ENCODE results near the gene ATF6. TPM values are rescaled to one million over a fixed set of nuclear protein-coding genes. Genes with fewer than 3 reads are reported as not detected.

Gene ATF6
- polyA plus RNA-seq, 2 donors: 2.5 to 6.5 TPM

DNA sequence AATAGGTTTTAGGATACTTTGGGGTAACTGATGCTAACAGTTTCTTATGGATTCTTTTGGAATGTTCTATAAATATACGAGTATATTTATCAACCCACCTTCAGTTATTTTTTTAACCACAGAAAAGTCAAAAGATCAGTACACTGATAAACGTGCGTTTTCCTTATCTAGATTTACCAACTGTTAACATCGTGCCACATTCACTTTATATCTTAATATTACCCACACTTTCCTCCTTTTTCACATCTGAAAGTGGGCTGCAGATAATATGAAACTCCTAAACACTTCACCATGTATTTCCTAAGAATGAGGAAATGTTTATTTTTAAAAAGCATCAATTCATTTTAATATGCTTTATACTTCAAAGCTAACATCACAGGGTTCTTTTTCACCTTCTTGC, 7.7 kb downstream of the ATF6 start:
- Histone ChIP-seq H3K27me3 (ENCODE audit: control insufficient read depth in 1 of 2, insufficient read depth in 2 of 2, low read length in 2 of 2) (no peaks in the 10 kb centered on the region), H3K27ac (ENCODE audit: low read depth in 2 of 2, low read length in 1 of 2) (no peak overlapping the region), H3K9me3 (ENCODE audit: control insufficient read depth in 2 of 2, insufficient read depth in 1 of 2, low read depth in 1 of 2, low read length in 1 of 2) (no peaks in the 10 kb centered on the region), H3K4me1 (ENCODE audit: control insufficient read depth in 2 of 2, insufficient read depth in 2 of 2, low read length in 1 of 2) (no peaks in the 10 kb centered on the region), H3K36me3 (ENCODE audit: control insufficient read depth in 2 of 2, insufficient read depth in 2 of 2, low read length in 1 of 2) (no peaks in the 10 kb centered on the region), H3K4me3 (ENCODE audit: low read depth in 1 of 2, low read length in 2 of 2) (no peak overlapping the region)
- WGBS, 2 donors: 69 to 71% methylated on average over 4 of the region's 4 CpGs

DNA sequence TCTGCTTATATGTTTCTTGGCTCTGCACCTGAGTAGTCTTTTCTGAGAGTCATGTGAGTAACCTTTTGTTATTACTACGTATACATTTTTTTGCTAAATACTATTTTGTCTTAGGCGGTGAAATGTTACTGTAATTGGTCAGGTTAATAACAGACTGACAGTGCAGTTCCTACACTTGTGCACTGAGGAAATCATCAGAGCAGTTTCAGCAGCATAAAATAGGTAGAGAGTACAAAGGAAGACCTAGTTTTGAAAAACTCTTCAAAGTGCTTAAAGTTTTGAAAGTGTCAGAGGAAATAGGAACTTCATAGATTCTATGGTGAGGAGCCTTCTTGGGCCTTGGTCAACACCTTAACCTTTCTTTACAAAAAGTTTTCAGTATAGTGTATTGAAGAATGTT, 11.1 kb downstream of the ATF6 start:
- 87 to 89% methylated on average over 2 of the region's 2 CpGs for WGBS, 2 donors
- Histone ChIP-seq H3K36me3 (ENCODE audit: control insufficient read depth in 2 of 2, insufficient read depth in 2 of 2, low read length in 1 of 2) (no peaks in the 10 kb centered on the region), H3K27ac (ENCODE audit: low read depth in 2 of 2, low read length in 1 of 2) (no peak overlapping the region)

DNA sequence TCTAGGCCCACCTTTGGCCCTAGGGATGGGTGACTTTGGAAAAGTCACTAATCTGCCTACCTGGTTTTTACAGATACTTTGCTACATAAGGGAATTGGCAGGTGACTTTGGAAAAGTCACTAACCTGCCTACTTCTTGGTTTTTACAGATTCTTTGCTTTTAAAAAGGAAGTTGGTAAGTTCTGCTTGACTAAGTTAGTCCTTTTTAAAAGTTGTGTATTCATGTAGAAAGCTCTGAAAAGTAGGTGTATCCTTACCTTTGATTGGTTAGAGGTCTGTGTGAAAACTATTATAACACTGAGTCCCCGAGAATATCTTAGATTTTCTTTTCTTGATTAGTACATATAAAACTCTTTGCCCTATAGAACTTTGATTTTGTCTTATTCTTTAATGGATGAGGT, 12.4 kb downstream of the ATF6 start:
- Histone ChIP-seq H3K27ac (ENCODE audit: low read depth in 2 of 2, low read length in 1 of 2) (no peak overlapping the region), H3K4me3 (ENCODE audit: low read depth in 1 of 2, low read length in 2 of 2) (no peak overlapping the region), H3K36me3 (ENCODE audit: control insufficient read depth in 2 of 2, insufficient read depth in 2 of 2, low read length in 1 of 2) (no peaks in the 10 kb centered on the region), H3K4me1 (ENCODE audit: control insufficient read depth in 2 of 2, insufficient read depth in 2 of 2, low read length in 1 of 2) (no peaks in the 10 kb centered on the region), H3K27me3 (ENCODE audit: control insufficient read depth in 1 of 2, insufficient read depth in 2 of 2, low read length in 2 of 2) (no peaks in the 10 kb centered on the region), H3K9me3 (ENCODE audit: control insufficient read depth in 2 of 2, insufficient read depth in 1 of 2, low read depth in 1 of 2, low read length in 1 of 2) (no peaks in the 10 kb centered on the region)
- 90 to 96% methylated on average over 1 of the region's 1 CpG for WGBS, 2 donors

More for the DNA sequence above, 11.1 kb downstream of the ATF6 start:
- no peak overlapping the region for H3K4me3 ChIP-seq (ENCODE audit: low read depth in 1 of 2, low read length in 2 of 2)
- H3K27me3 ChIP-seq (ENCODE audit: control insufficient read depth in 1 of 2, insufficient read depth in 2 of 2, low read length in 2 of 2): no peaks in the 10 kb centered on the region
- H3K4me1 ChIP-seq (ENCODE audit: control insufficient read depth in 2 of 2, insufficient read depth in 2 of 2, low read length in 1 of 2): no peaks in the 10 kb centered on the region
- H3K9me3 ChIP-seq (ENCODE audit: control insufficient read depth in 2 of 2, insufficient read depth in 1 of 2, low read depth in 1 of 2, low read length in 1 of 2): no peaks in the 10 kb centered on the region

DNA sequence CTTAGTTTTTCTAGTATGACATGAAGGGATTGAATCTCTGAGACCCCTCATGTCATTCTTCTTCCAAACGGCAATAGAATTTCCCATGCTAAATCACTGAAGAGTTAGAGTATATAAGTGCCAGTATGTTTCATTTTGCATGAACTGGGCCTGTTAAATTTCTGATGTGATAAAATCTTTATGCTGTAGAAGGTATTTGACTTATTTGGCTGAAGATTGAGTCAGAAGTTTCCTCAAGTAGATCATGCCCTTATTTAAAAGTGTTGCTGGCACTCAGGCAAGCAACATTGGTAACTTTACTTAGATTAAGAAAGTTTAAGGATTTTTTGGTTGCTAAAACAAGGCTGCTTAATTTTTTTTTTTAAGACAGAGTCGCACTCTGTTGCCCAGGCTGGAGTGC, 13.3 kb downstream of the ATF6 start:
- Histone ChIP-seq H3K9me3 (ENCODE audit: control insufficient read depth in 2 of 2, insufficient read depth in 1 of 2, low read depth in 1 of 2, low read length in 1 of 2) (no peaks in the 10 kb centered on the region), H3K4me1 (ENCODE audit: control insufficient read depth in 2 of 2, insufficient read depth in 2 of 2, low read length in 1 of 2) (no peaks in the 10 kb centered on the region), H3K4me3 (ENCODE audit: low read depth in 1 of 2, low read length in 2 of 2) (no peak overlapping the region), H3K36me3 (ENCODE audit: control insufficient read depth in 2 of 2, insufficient read depth in 2 of 2, low read length in 1 of 2) (no peaks in the 10 kb centered on the region), H3K27me3 (ENCODE audit: control insufficient read depth in 1 of 2, insufficient read depth in 2 of 2, low read length in 2 of 2) (no peaks in the 10 kb centered on the region), H3K27ac (ENCODE audit: low read depth in 2 of 2, low read length in 1 of 2) (no peak overlapping the region)
- whole genome bisulfite sequencing, 2 donors: 89 to 91% methylated on average over 2 of the region's 2 CpGs

DNA sequence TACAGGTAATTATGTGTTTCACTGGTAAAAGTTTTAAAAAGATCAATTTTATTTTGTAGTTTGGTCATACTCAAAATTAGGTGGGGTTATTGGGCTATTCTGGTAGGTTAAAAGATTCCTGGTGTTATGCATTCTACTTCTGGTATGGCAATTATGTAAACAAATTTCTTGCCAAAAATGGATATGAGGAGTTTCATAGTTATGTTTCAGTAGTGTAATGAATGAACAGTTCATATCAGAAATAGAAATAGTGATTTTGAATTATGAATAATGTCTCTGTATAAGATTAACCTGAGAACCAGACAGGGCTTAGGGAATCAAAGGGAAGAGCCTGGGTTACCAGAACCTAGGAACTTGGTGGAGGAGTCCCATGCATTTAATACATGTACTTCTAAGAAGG, 15.9 kb downstream of the ATF6 start:
- H3K4me1 ChIP-seq (ENCODE audit: control insufficient read depth in 2 of 2, insufficient read depth in 2 of 2, low read length in 1 of 2): no peaks in the 10 kb centered on the region
- H3K36me3 ChIP-seq (ENCODE audit: control insufficient read depth in 2 of 2, insufficient read depth in 2 of 2, low read length in 1 of 2): no peaks in the 10 kb centered on the region
- no peak overlapping the region for H3K4me3 ChIP-seq (ENCODE audit: low read depth in 1 of 2, low read length in 2 of 2)
- H3K27me3 ChIP-seq (ENCODE audit: control insufficient read depth in 1 of 2, insufficient read depth in 2 of 2, low read length in 2 of 2): no peaks in the 10 kb centered on the region
- H3K9me3 ChIP-seq (ENCODE audit: control insufficient read depth in 2 of 2, insufficient read depth in 1 of 2, low read depth in 1 of 2, low read length in 1 of 2): no peaks in the 10 kb centered on the region
- no peak overlapping the region for H3K27ac ChIP-seq (ENCODE audit: low read depth in 2 of 2, low read length in 1 of 2)

DNA sequence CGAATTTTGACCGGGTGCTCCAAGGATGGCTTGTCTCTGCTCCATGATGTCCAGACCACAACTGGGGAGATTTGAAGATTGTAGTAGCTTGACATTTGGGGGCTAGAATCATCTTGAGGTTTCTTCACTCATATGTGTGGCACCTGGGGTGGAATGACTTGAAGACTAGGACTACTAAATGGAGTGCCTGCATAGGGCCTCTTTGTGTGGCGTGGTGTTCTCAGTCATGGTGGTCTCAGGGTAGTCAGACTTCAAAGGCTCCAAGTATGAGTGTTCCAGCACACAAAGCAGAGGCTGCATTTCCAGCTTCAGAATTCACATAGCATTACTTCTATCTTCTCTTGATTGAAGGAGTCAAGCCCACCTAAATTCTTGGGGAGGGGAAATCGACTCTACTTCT, 16.8 kb downstream of the ATF6 start:
- no peak overlapping the region for H3K27ac ChIP-seq (ENCODE audit: low read depth in 2 of 2, low read length in 1 of 2)
- no peaks in the 10 kb centered on the region for H3K27me3 ChIP-seq (ENCODE audit: control insufficient read depth in 1 of 2, insufficient read depth in 2 of 2, low read length in 2 of 2)
- H3K4me1 ChIP-seq (ENCODE audit: control insufficient read depth in 2 of 2, insufficient read depth in 2 of 2, low read length in 1 of 2): no peaks in the 10 kb centered on the region
- H3K4me3 ChIP-seq (ENCODE audit: low read depth in 1 of 2, low read length in 2 of 2): no peak overlapping the region
- no peaks in the 10 kb centered on the region for H3K9me3 ChIP-seq (ENCODE audit: control insufficient read depth in 2 of 2, insufficient read depth in 1 of 2, low read depth in 1 of 2, low read length in 1 of 2)
- H3K36me3 ChIP-seq (ENCODE audit: control insufficient read depth in 2 of 2, insufficient read depth in 2 of 2, low read length in 1 of 2): peaks cover 0 to 2% of the 10 kb centered on the region in 2 donors
- 96 to 97% methylated on average over 4 of the region's 4 CpGs for WGBS, 2 donors

DNA sequence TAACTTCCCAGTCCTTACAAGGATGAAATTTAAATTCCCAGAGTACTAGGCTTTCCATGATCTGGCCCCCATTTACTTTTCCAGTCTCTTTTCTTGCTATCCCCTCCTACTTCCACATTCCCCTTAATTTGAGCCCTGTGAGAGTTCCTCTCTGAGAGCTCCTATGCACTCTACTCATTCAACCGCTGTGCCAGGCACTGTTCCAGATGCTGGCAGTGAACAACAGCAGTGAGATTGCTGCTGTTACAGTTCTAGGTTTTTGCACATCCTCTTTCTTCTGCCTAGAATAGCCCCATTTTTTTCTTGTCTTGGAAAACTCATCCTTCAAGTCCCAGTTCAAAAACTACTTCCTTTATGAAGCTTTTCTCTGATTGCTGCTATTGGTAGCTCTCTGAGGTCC, 18.8 kb downstream of the ATF6 start:
- WGBS, 2 donors: 80 to 91% methylated on average over 1 of the region's 1 CpG
- H3K27me3 ChIP-seq (ENCODE audit: control insufficient read depth in 1 of 2, insufficient read depth in 2 of 2, low read length in 2 of 2): no peaks in the 10 kb centered on the region
- H3K4me1 ChIP-seq (ENCODE audit: control insufficient read depth in 2 of 2, insufficient read depth in 2 of 2, low read length in 1 of 2): no peaks in the 10 kb centered on the region
- H3K4me3 ChIP-seq (ENCODE audit: low read depth in 1 of 2, low read length in 2 of 2): no peak overlapping the region
- peaks cover 0 to 2% of the 10 kb centered on the region in 2 donors for H3K36me3 ChIP-seq (ENCODE audit: control insufficient read depth in 2 of 2, insufficient read depth in 2 of 2, low read length in 1 of 2)
- H3K9me3 ChIP-seq (ENCODE audit: control insufficient read depth in 2 of 2, insufficient read depth in 1 of 2, low read depth in 1 of 2, low read length in 1 of 2): no peaks in the 10 kb centered on the region
- no peak overlapping the region for H3K27ac ChIP-seq (ENCODE audit: low read depth in 2 of 2, low read length in 1 of 2)

DNA sequence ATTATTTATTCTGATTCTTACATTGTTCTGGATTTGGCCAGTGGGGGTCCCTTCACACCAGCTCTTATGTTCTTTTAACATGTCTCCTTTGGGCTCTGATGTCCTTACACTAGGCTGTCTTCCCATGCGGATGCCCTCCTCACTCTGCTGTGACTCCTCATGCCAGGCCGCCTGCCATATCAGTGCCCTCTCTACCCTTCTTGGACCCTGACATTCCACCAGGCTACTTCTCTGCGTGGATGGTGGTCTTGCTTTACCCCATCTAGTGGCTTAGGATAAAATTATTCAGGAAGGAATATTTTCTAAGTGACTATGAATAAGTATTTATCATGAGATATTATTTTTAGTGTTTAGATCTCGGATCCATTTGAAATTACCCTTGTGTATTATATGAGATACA, 21.2 kb downstream of the ATF6 start:
- H3K4me3 ChIP-seq (ENCODE audit: low read depth in 1 of 2, low read length in 2 of 2): no peak overlapping the region
- no peaks in the 10 kb centered on the region for H3K9me3 ChIP-seq (ENCODE audit: control insufficient read depth in 2 of 2, insufficient read depth in 1 of 2, low read depth in 1 of 2, low read length in 1 of 2)
- no peak overlapping the region for H3K27ac ChIP-seq (ENCODE audit: low read depth in 2 of 2, low read length in 1 of 2)
- no peaks in the 10 kb centered on the region for H3K27me3 ChIP-seq (ENCODE audit: control insufficient read depth in 1 of 2, insufficient read depth in 2 of 2, low read length in 2 of 2)
- WGBS, 2 donors: 83 to 84% methylated on average over 4 of the region's 4 CpGs
- peaks cover under 1 to 2% of the 10 kb centered on the region in 2 donors for H3K36me3 ChIP-seq (ENCODE audit: control insufficient read depth in 2 of 2, insufficient read depth in 2 of 2, low read length in 1 of 2)
- no peaks in the 10 kb centered on the region for H3K4me1 ChIP-seq (ENCODE audit: control insufficient read depth in 2 of 2, insufficient read depth in 2 of 2, low read length in 1 of 2)

DNA sequence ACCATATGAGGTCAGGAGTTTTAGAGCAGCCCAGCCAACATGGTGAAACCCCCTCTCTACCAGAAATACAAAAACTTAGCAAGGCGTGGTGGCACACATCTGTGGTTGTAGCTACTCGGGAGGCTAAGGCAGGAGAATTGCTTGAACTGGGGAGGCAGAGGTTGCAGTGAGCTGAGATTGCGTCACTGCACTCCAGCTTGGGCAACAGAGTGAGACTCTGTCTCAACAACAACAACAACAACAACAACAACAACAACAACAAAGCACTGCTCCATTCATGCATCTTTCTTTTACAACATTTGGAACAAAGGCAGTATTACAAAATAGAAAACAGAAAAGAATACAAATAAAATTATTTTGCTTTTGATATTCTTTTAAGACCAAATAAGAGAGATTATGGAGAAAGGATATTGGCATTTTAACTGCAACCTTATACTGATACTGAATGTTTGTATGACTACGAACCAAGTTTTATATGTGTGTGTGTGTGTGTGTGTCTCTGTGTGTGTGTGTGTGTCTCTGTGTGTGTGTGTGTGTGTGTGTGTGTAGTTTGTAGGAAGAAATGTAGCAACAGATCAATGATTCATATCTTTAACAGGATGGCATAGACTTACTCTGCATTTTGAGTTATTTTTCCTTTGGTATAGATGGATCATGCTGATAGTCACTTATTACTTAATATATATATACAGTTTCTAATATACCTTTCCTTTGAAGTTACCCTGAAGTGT, 24.6 kb downstream of the ATF6 start:
- WGBS, 2 donors: 88 to 94% methylated on average over 4 of the region's 4 CpGs

DNA sequence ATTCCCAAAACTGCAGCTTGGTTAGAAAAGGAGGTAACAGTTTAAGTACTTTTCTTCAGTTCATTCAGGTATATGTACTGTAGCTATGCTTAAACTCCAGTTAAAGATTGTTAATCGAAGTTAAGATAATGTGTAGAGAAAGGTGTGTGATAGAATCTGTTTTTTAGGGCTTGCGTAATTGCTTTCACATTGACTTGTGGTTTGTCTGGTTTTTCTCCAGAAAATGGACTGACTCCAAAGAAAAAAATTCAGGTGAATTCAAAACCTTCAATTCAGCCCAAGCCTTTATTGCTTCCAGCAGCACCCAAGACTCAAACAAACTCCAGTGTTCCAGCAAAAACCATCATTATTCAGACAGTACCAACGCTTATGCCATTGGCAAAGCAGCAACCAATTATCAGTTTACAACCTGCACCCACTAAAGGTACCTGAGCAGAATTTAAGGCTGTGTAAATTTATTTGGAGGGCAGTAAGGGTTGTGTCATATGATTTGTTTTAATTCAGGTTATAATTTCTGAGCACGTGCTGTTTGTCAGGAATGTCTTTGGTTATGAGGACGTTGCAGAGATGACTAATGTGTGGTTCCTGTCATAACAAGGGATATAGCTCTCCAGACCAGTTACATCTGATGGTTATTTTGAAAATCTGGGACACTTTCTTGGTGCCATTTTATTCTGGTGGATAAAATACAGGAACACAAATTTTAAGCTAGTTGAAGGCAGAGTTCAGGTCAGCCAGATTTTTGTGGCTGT, 26.0 kb downstream of the ATF6 start:
- Histone ChIP-seq H3K36me3 (ENCODE audit: control insufficient read depth in 2 of 2, insufficient read depth in 2 of 2, low read length in 1 of 2) (peaks cover 2 to 3% of the 10 kb centered on the region in 2 donors), H3K27ac (ENCODE audit: low read depth in 2 of 2, low read length in 1 of 2) (no peak overlapping the region), H3K27me3 (ENCODE audit: control insufficient read depth in 1 of 2, insufficient read depth in 2 of 2, low read length in 2 of 2) (no peaks in the 10 kb centered on the region), H3K4me1 (ENCODE audit: control insufficient read depth in 2 of 2, insufficient read depth in 2 of 2, low read length in 1 of 2) (no peaks in the 10 kb centered on the region), H3K4me3 (ENCODE audit: low read depth in 1 of 2, low read length in 2 of 2) (no peak overlapping the region), H3K9me3 (ENCODE audit: control insufficient read depth in 2 of 2, insufficient read depth in 1 of 2, low read depth in 1 of 2, low read length in 1 of 2) (no peaks in the 10 kb centered on the region)
- 77 to 80% methylated on average over 5 of the region's 5 CpGs for WGBS, 2 donors

More for the DNA sequence above, 24.6 kb downstream of the ATF6 start:
- H3K36me3 ChIP-seq (ENCODE audit: control insufficient read depth in 2 of 2, insufficient read depth in 2 of 2, low read length in 1 of 2): peaks cover 2 to 3% of the 10 kb centered on the region in 2 donors
- H3K4me1 ChIP-seq (ENCODE audit: control insufficient read depth in 2 of 2, insufficient read depth in 2 of 2, low read length in 1 of 2): no peaks in the 10 kb centered on the region
- H3K27ac ChIP-seq (ENCODE audit: low read depth in 2 of 2, low read length in 1 of 2): no peak overlapping the region
- no peaks in the 10 kb centered on the region for H3K9me3 ChIP-seq (ENCODE audit: control insufficient read depth in 2 of 2, insufficient read depth in 1 of 2, low read depth in 1 of 2, low read length in 1 of 2)
- no peak overlapping the region for H3K4me3 ChIP-seq (ENCODE audit: low read depth in 1 of 2, low read length in 2 of 2)
- no peaks in the 10 kb centered on the region for H3K27me3 ChIP-seq (ENCODE audit: control insufficient read depth in 1 of 2, insufficient read depth in 2 of 2, low read length in 2 of 2)
